H1 (cell line): ENCODE results near the gene SSBP3. TPM values are rescaled to one million over a fixed set of nuclear protein-coding genes. Genes with fewer than 3 reads are reported as not detected.

Experiments used
- ASH2L ChIP-seq: fragments of 200-600, 300-600 bp; sonication (generic); IDR thresholded peaks from one replicate; pipeline ENCODE4 v1.7.1; 2017; ENCODE audit warnings: low read length
- BCL11A ChIP-seq, 2 experiments: IDR thresholded peaks; one replicate each; pipeline ENCODE4 v1.6.1; 2011; ENCODE audit warnings: low read depth in 2 of 2, low read length in 2 of 2, mild to moderate bottlenecking in 2 of 2
- CBX5 ChIP-seq: fragments of 300-800, 300-1000 bp; sonication (generic); IDR thresholded peaks from 2 replicates; pipeline ENCODE4 v1.7.1; 2016; ENCODE audit warnings: antibody characterized with exemption, low read length, low read depth
- CEBPB ChIP-seq: IDR thresholded peaks from 2 replicates; pipeline ENCODE4 v1.6.1; 2012; ENCODE audit warnings: low read depth, low read length
- EGR1 ChIP-seq: IDR thresholded peaks from 2 replicates; pipeline ENCODE4 v1.6.1; 2011; ENCODE audit warnings: low read depth, low read length, borderline replicate concordance
- JUN ChIP-seq: IDR thresholded peaks from 2 replicates; pipeline ENCODE4 v1.6.1; 2011; ENCODE audit warnings: low read depth, mild to moderate bottlenecking, improper control_type of control experiment, low read length
- MAFK ChIP-seq: IDR thresholded peaks from 2 replicates; pipeline ENCODE4 v1.6.1; 2012; ENCODE audit warnings: low read depth, mild to moderate bottlenecking, improper control_type of control experiment, low read length
- NRF1 ChIP-seq: IDR thresholded peaks from 2 replicates; pipeline ENCODE4 v1.6.1; 2011; ENCODE audit warnings: mild to moderate bottlenecking, low read depth, low read length, improper control_type of control experiment
- RBBP5 ChIP-seq: IDR thresholded peaks from 2 replicates; pipeline ENCODE4 v1.7.1; 2012; ENCODE audit warnings: low read depth, mild to moderate bottlenecking, inconsistent platforms, low read length, moderate library complexity, borderline replicate concordance
- SUZ12 ChIP-seq: fragments of 200-600 bp; sonication (generic); IDR thresholded peaks from 2 replicates; pipeline ENCODE4 v1.6.1; 2012; ENCODE audit warnings: mild to moderate bottlenecking, inconsistent platforms, low read length, moderate library complexity, mixed read lengths
- TAF7 ChIP-seq: optimal IDR thresholded peaks from 2 replicates; pipeline ENCODE3; 2011; ENCODE audit warnings: low read depth, mild to moderate bottlenecking, inconsistent platforms, low read length, moderate library complexity, borderline replicate concordance
- polyA plus RNA-seq, 7 experiments: library from polyadenylated mRNA; depleted of rRNA in 3 of 7; stranded (reverse) in 5 of 7; unstranded in 2 of 7; fragments of >200 nt in 5 of 7; fragments of 200-250 nt in 2 of 7; gene quantifications; 1 replicate in 5 of 7; 2 replicates in 1 of 7; 4 replicates in 1 of 7; pipeline versions ENCODE4 v1.2.1 to v1.2.3, GENCODE V29; 2011 to 2013; ENCODE audit warnings: missing spikeins in 2 of 7, mixed read lengths in 2 of 7
- total RNA-seq: library from RNA; stranded (reverse); fragmentation: NEBNext Ultra II Directional; extraction: Animal tissue kit (Norgen Biotek cat#: 25700); gene quantifications from 2 replicates; pipeline ENCODE4 v1.2.1, GENCODE V29; 2021
- TF ChIP-seq, protein P1 (sequence below): fragments of 300-600 bp; sonication (generic); IDR thresholded peaks from 2 replicates; pipeline ENCODE4 v1.7.1; 2012; ENCODE audit warnings: low read length, moderate library complexity, mild to moderate bottlenecking, inconsistent platforms; ENCODE audit not compliant: insufficient replicate concordance

The SSBP3 gene
- total and polyA plus RNA-seq, 2 of the 8 experiments (the other 6 are each of a cell fraction or from before 2014, with no cell fraction given) = 99.7 to 133 TPM

DNA sequence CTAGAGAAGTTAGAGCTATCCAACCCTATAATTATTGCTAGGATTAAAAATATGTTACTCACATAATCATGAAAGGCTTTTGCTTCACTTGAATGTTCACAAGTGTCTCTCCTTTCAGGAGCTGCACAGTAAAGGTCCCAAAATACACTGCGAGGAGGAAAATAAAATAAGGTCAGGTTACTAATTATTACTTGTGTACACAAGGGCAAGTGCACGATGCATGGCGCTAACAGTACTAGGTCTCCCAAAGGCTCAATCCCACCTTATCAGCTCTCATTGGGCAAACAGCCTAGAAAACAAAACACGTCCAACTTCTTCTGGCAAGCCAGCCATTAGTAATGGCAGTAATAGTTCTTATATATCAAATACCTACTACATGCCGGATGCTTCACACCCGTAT is 4.4 kb downstream of the SSBP3 start (continued):
- TF ChIP-seq, protein P1, sequence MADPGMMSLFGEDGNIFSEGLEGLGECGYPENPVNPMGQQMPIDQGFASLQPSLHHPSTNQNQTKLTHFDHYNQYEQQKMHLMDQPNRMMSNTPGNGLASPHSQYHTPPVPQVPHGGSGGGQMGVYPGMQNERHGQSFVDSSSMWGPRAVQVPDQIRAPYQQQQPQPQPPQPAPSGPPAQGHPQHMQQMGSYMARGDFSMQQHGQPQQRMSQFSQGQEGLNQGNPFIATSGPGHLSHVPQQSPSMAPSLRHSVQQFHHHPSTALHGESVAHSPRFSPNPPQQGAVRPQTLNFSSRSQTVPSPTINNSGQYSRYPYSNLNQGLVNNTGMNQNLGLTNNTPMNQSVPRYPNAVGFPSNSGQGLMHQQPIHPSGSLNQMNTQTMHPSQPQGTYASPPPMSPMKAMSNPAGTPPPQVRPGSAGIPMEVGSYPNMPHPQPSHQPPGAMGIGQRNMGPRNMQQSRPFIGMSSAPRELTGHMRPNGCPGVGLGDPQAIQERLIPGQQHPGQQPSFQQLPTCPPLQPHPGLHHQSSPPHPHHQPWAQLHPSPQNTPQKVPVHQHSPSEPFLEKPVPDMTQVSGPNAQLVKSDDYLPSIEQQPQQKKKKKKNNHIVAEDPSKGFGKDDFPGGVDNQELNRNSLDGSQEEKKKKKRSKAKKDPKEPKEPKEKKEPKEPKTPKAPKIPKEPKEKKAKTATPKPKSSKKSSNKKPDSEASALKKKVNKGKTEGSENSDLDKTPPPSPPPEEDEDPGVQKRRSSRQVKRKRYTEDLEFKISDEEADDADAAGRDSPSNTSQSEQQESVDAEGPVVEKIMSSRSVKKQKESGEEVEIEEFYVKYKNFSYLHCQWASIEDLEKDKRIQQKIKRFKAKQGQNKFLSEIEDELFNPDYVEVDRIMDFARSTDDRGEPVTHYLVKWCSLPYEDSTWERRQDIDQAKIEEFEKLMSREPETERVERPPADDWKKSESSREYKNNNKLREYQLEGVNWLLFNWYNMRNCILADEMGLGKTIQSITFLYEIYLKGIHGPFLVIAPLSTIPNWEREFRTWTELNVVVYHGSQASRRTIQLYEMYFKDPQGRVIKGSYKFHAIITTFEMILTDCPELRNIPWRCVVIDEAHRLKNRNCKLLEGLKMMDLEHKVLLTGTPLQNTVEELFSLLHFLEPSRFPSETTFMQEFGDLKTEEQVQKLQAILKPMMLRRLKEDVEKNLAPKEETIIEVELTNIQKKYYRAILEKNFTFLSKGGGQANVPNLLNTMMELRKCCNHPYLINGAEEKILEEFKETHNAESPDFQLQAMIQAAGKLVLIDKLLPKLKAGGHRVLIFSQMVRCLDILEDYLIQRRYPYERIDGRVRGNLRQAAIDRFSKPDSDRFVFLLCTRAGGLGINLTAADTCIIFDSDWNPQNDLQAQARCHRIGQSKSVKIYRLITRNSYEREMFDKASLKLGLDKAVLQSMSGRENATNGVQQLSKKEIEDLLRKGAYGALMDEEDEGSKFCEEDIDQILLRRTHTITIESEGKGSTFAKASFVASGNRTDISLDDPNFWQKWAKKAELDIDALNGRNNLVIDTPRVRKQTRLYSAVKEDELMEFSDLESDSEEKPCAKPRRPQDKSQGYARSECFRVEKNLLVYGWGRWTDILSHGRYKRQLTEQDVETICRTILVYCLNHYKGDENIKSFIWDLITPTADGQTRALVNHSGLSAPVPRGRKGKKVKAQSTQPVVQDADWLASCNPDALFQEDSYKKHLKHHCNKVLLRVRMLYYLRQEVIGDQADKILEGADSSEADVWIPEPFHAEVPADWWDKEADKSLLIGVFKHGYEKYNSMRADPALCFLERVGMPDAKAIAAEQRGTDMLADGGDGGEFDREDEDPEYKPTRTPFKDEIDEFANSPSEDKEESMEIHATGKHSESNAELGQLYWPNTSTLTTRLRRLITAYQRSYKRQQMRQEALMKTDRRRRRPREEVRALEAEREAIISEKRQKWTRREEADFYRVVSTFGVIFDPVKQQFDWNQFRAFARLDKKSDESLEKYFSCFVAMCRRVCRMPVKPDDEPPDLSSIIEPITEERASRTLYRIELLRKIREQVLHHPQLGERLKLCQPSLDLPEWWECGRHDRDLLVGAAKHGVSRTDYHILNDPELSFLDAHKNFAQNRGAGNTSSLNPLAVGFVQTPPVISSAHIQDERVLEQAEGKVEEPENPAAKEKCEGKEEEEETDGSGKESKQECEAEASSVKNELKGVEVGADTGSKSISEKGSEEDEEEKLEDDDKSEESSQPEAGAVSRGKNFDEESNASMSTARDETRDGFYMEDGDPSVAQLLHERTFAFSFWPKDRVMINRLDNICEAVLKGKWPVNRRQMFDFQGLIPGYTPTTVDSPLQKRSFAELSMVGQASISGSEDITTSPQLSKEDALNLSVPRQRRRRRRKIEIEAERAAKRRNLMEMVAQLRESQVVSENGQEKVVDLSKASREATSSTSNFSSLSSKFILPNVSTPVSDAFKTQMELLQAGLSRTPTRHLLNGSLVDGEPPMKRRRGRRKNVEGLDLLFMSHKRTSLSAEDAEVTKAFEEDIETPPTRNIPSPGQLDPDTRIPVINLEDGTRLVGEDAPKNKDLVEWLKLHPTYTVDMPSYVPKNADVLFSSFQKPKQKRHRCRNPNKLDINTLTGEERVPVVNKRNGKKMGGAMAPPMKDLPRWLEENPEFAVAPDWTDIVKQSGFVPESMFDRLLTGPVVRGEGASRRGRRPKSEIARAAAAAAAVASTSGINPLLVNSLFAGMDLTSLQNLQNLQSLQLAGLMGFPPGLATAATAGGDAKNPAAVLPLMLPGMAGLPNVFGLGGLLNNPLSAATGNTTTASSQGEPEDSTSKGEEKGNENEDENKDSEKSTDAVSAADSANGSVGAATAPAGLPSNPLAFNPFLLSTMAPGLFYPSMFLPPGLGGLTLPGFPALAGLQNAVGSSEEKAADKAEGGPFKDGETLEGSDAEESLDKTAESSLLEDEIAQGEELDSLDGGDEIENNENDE = no peak
- TF ChIP-seq EGR1 (no peak), JUN (no peak), SUZ12 (no peak), MAFK (no peak), NRF1 (no peak), RBBP5 (no peak), CBX5 (no peak), BCL11A (IDR thresholded peaks at IDR 0.05; ENCODE audit: low read depth in 2 of 2, low read length in 2 of 2) (no peak), ASH2L (no peak), TAF7 (no peak), CEBPB (no peak)
